Progenitor cell of endocrine pancreas (in vitro differentiated cells): ENCODE measurements around the gene NR5A2. TPM values are rescaled to one million over a fixed set of nuclear protein-coding genes. Genes with fewer than 3 reads are reported as not detected.
A peak's percentile ranks its signal among the peaks of the same experiment; 100 is the strongest.

ENCODE experiments used
- DNase-seq: peaks from one replicate; pipeline ENCODE4 v3.0.0; 2021; ENCODE audit warnings: low spot score; ENCODE audit not compliant: unreplicated experiment
- H3K27ac Mint-ChIP-seq: 2 replicates; pipeline ENCODE4 v1.8.0; 2021; ENCODE audit warnings: mild to moderate bottlenecking, moderate library complexity, mixed read lengths
- H3K27me3 Mint-ChIP-seq: 2 replicates; pipeline ENCODE4 v1.8.0; 2021; ENCODE audit warnings: mixed read lengths
- H3K36me3 Mint-ChIP-seq: 2 replicates; pipeline ENCODE4 v1.8.0; 2022; ENCODE audit warnings: mixed read lengths; ENCODE audit not compliant: insufficient read depth
- H3K4me1 Mint-ChIP-seq: 2 replicates; pipeline ENCODE4 v1.8.0; 2021; ENCODE audit warnings: low read depth, mixed read lengths
- H3K4me3 Mint-ChIP-seq: 2 replicates; pipeline ENCODE4 v1.8.0; 2021; ENCODE audit warnings: low read depth, mild to moderate bottlenecking, moderate library complexity, mixed read lengths
- H3K9me3 Mint-ChIP-seq: 2 replicates; pipeline ENCODE4 v1.8.0; 2021; ENCODE audit warnings: low read depth, mixed read lengths
- total RNA-seq: library from RNA; stranded (reverse); gene quantifications from 2 replicates; pipeline ENCODE4 v1.2.1, GENCODE V29; 2021
- TF ChIP-seq, protein P1 (sequence below): fragments of 200-600 bp; sonication (generic); IDR thresholded peaks from one replicate; pipeline ENCODE4 v1.5.0; 2021; ENCODE audit warnings: antibody characterized with exemption, mild to moderate bottlenecking; ENCODE audit not compliant: unreplicated experiment

The NR5A2 gene
- total RNA-seq, 1 donor from 2014 or later: 23.2 TPM

DNA sequence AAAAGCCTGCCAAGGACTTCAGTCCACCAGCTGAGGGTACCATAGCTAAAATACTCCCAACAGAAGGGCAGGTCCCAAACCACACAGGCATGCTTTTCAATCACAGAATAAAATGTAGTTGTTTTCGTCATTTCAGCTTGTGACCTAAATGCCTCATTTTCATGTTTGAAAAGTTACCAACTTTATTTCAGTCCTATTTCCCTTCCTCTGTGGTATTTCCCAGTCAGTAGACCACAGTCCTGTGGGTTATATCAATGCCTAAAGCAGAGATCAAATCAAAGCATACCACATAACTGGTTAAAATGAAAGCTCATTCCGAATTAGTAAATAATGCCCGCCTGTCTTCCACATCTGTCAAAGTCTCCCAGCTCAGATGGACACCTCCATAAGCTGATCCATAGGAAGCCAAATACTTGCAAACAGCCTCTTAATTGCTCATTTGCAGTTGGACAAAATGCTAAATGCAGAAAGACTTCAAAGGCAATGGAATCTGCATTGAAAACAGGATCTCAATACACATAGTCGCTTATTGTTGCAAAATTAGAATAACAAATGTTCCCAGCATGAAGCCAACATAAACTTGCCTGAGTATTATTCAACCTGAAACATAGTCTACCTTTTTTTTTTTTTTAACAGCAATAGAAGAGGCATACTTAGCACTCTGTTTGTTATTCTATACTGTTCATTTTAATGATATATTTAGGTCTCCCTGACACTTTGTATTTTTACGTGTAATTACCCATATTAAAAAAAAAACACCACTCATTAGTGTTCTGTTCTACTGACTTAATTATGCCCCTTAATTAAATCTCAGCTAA lies 53.9 kb downstream of the NR5A2 start:
- Mint-ChIP-seq H3K36me3 (peaks cover 2% of the 10 kb centered on the region), H3K4me1 (peaks cover 42% of the 10 kb centered on the region), H3K27me3 (no peaks in the 10 kb centered on the region), H3K4me3 (no peak overlapping the region), H3K9me3 (no peaks in the 10 kb centered on the region), H3K27ac (peak overlapping the region; percentile 8)
- no peak for DNase-seq
- TF ChIP-seq, protein P1, sequence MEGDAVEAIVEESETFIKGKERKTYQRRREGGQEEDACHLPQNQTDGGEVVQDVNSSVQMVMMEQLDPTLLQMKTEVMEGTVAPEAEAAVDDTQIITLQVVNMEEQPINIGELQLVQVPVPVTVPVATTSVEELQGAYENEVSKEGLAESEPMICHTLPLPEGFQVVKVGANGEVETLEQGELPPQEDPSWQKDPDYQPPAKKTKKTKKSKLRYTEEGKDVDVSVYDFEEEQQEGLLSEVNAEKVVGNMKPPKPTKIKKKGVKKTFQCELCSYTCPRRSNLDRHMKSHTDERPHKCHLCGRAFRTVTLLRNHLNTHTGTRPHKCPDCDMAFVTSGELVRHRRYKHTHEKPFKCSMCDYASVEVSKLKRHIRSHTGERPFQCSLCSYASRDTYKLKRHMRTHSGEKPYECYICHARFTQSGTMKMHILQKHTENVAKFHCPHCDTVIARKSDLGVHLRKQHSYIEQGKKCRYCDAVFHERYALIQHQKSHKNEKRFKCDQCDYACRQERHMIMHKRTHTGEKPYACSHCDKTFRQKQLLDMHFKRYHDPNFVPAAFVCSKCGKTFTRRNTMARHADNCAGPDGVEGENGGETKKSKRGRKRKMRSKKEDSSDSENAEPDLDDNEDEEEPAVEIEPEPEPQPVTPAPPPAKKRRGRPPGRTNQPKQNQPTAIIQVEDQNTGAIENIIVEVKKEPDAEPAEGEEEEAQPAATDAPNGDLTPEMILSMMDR: no peak

DNA sequence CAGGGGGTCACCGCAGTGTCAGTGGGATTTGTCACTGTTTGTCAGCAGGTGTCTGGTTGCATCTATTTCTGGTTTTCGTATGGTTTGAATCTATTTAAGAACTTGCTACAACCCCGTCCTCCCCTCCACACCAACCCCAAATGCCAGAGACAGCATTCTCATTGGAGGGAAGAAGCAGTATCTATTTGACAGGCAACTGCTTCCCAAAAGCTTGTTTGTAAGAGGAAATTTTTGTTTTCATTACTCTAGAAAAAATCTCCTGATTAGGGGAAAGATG lies 54.4 kb downstream of the NR5A2 start:
- Mint-ChIP-seq H3K4me3 (no peak overlapping the region), H3K36me3 (peaks cover 2% of the 10 kb centered on the region), H3K9me3 (no peaks in the 10 kb centered on the region), H3K27me3 (no peaks in the 10 kb centered on the region), H3K4me1 (peaks cover 39% of the 10 kb centered on the region), H3K27ac (no peak overlapping the region)
- DNase-seq: no peak
- TF ChIP-seq, protein P1: no peak

DNA sequence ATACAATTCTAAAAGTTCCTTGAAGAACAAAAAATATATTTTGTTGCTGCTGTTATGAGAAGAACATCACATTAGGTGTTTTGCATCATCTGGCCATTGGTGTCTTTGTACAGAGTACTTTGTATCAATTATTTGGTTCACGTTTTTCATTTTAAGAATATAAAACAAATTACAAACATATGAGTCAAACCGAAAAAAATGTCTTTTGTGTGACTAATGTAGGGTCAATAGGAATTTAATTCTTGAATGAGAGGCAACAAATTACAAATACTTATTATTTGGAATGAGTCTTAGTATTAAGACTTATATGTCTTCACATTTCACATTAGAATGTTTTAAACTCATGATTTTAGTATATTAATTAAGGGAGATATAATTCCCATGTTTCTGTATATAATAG lies 54.8 kb downstream of the NR5A2 start:
- Mint-ChIP-seq H3K4me1 (peaks cover 40% of the 10 kb centered on the region), H3K27me3 (no peaks in the 10 kb centered on the region), H3K36me3 (peaks cover 4% of the 10 kb centered on the region), H3K27ac (no peak overlapping the region), H3K9me3 (no peaks in the 10 kb centered on the region), H3K4me3 (no peak overlapping the region)
- TF ChIP-seq, protein P1: no peak
- no peak for DNase-seq

DNA sequence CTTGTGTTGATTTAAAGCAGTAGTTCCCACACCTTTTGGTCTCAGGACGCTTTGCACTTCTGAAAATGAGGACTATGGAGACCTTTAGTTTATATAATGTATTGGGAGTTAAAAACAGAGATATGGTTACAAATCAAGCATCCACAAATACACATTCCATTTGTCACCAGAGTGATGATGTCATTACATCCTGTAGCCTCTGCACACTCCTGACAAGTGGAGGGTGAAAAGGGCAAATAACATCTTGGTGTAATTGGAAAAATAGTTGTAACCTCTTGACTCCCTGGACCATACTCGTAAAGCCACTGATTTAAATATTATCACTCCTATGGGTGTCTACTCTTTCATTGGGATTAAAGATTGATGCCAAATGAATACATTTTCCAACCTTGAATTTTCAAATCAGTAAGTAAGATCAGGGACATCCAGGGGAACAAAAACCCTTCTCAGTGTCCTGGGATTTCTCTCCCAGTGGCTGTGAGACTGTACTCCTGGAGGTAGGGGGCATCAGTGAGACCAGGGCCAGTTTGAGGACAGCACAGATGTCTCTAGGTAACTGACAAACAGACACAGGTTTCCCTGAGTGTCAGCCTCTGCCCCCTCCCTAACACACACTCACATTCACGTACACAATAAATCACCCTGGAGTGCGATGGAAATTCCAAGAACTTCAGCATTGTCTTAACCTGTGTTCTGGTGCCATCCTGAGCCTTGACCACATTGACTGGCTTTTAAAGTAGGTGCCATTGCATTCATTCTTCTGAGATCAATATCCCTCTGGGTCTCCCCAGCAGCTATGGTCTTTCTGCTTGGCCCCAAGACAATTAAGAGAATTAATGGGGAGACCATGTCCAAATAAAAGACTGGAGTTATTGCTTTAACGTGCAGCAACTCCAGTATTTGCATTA lies 63.0 kb downstream of the NR5A2 start:
- TF ChIP-seq, protein P1: peak; percentile 33
- no peak overlapping the region for H3K4me3 Mint-ChIP-seq
- H3K27me3 Mint-ChIP-seq: peaks cover 4% of the 10 kb centered on the region
- H3K4me1 Mint-ChIP-seq: peaks cover 17% of the 10 kb centered on the region
- H3K27ac Mint-ChIP-seq: no peak overlapping the region
- no peaks in the 10 kb centered on the region for H3K9me3 Mint-ChIP-seq
- DNase-seq: no peak
- peaks cover 8% of the 10 kb centered on the region for H3K36me3 Mint-ChIP-seq

DNA sequence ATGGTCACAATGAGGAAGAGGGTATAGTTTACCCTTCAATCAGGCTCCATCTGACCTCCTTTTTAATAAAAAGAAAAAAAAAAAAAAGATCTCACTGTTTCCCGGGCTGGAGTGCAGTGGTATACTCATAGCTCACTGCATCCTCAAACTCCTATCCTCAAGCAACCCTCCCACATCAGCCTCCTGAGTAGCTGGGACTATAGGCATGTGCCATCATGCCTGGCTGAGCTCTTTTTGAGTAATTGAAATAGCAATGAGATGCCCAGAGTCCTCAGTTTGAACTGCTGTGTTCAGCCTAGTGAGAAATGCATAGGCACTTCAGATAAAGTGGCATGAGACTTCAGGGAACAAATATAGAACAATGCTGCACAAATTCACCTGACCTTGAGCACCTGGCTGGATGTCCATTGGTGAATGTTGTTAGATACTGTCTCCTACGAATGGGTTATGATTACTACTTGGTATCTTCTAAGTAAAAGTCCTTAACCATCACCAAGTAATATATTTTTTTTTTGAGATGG lies 67.6 kb downstream of the NR5A2 start:
- Mint-ChIP-seq H3K36me3 (peaks cover 5% of the 10 kb centered on the region), H3K27ac (no peak overlapping the region), H3K9me3 (no peaks in the 10 kb centered on the region), H3K4me1 (peaks cover 10% of the 10 kb centered on the region), H3K4me3 (no peak overlapping the region), H3K27me3 (peaks cover 3% of the 10 kb centered on the region)
- TF ChIP-seq, protein P1: no peak
- DNase-seq: no peak
